ENCODE results near the gene CACNG5.

GRCh38 chr17:66929591-66929990 lies 94.7 kb downstream of the CACNG5 start:
- TF ChIP-seq CTCF (conservative IDR thresholded peaks at IDR 0.05) (no peak), ZFX (IDR thresholded peaks at IDR 0.05) (no peak)

Data from C4-2B (cell line).